Liver (tissue), 9 donors: ENCODE measurements around the gene C9orf153. TPM values are rescaled to one million over a fixed set of nuclear protein-coding genes. Genes with fewer than 3 reads are reported as not detected.

Source experiments
- DNase-seq: peaks from one replicate; pipeline ENCODE4 v3.0.0-alpha.2; 2017; ENCODE audit warnings: low spot score
- H3K27ac ChIP-seq, 2 donors: one replicate each; pipeline ENCODE4 v1.7.0; 2013; ENCODE audit warnings: inconsistent platforms in 2 of 2, low read length in 2 of 2, control low read depth in 1 of 2, low read depth in 1 of 2, mild to moderate bottlenecking in 1 of 2
- H3K27me3 ChIP-seq, 4 donors: one replicate each; pipeline versions ENCODE4 v1.6.1 to v1.7.0; 2013; ENCODE audit warnings: low read length in 3 of 4, inconsistent platforms in 1 of 4, mild to moderate bottlenecking in 1 of 4, moderate library complexity in 1 of 4; ENCODE audit not compliant: control insufficient read depth in 4 of 4, insufficient read depth in 4 of 4
- H3K36me3 ChIP-seq, 4 donors: one replicate each; pipeline versions ENCODE4 v1.6.1 to v1.7.0; 2013; ENCODE audit warnings: low read length in 3 of 4, mild to moderate bottlenecking in 3 of 4, low read depth in 1 of 4, moderate library complexity in 1 of 4; ENCODE audit not compliant: control insufficient read depth in 4 of 4, insufficient read depth in 3 of 4
- H3K4me1 ChIP-seq, 4 donors: one replicate each; pipeline versions ENCODE4 v1.6.1 to v1.7.0; 2013; ENCODE audit warnings: low read length in 3 of 4, mild to moderate bottlenecking in 3 of 4, moderate library complexity in 1 of 4; ENCODE audit not compliant: control insufficient read depth in 4 of 4, insufficient read depth in 4 of 4
- H3K4me3 ChIP-seq, 3 donors: one replicate each; pipeline versions ENCODE4 v1.6.1 to v1.7.0; 2013; ENCODE audit warnings: low read length in 3 of 3, control low read depth in 1 of 3, low read depth in 1 of 3, mild to moderate bottlenecking in 1 of 3
- H3K9ac ChIP-seq, 2 donors: one replicate each; pipeline ENCODE4 v1.7.0; 2013; ENCODE audit warnings: low read length in 2 of 2, mild to moderate bottlenecking in 2 of 2, moderate library complexity in 2 of 2, control low read depth in 1 of 2, low read depth in 1 of 2
- H3K9me3 ChIP-seq, 4 donors: one replicate each; pipeline versions ENCODE4 v1.6.1 to v1.7.0; 2013; ENCODE audit warnings: low read length in 3 of 4; ENCODE audit not compliant: control insufficient read depth in 4 of 4
- EGR1 ChIP-seq, 2 donors: IDR thresholded peaks; 2 replicates each; pipeline ENCODE4 v1.6.1; 2016 to 2018; ENCODE audit warnings: antibody characterized with exemption in 2 of 2, low read depth in 2 of 2
- FOXA1 ChIP-seq: IDR thresholded peaks from 2 replicates; pipeline ENCODE4 v1.6.1; 2016; ENCODE audit warnings: antibody characterized with exemption
- FOXA2 ChIP-seq: IDR thresholded peaks from 2 replicates; pipeline ENCODE4 v1.6.1; 2016; ENCODE audit warnings: antibody characterized with exemption
- GABPA ChIP-seq, 2 donors: IDR thresholded peaks in 1 of 2; conservative IDR thresholded peaks in 1 of 2; 2 replicates each; pipeline ENCODE4 v1.6.1; 2016; ENCODE audit warnings: antibody characterized with exemption in 2 of 2, mild to moderate bottlenecking in 1 of 2, moderate library complexity in 1 of 2
- HNF4A ChIP-seq, 2 donors: conservative IDR thresholded peaks; 2 replicates each; pipeline ENCODE4 v1.6.1; 2016; ENCODE audit warnings: antibody characterized with exemption in 2 of 2, mild to moderate bottlenecking in 2 of 2
- HNF4G ChIP-seq: IDR thresholded peaks from 2 replicates; pipeline ENCODE4 v1.6.1; 2016; ENCODE audit warnings: antibody characterized with exemption
- JUND ChIP-seq, 2 donors: IDR thresholded peaks; 2 replicates each; pipeline ENCODE4 v1.6.1; 2016; ENCODE audit warnings: antibody characterized with exemption in 2 of 2
- NR2F2 ChIP-seq: IDR thresholded peaks from 2 replicates; pipeline ENCODE4 v1.6.1; 2016; ENCODE audit warnings: antibody characterized with exemption
- RAD21 ChIP-seq, 2 donors: IDR thresholded peaks; 2 replicates each; pipeline ENCODE4 v1.6.1; 2016; ENCODE audit warnings: antibody characterized with exemption in 2 of 2, mild to moderate bottlenecking in 2 of 2
- SP1 ChIP-seq: IDR thresholded peaks from 2 replicates; pipeline ENCODE4 v1.6.1; 2018; ENCODE audit warnings: antibody characterized with exemption, mild to moderate bottlenecking
- YY1 ChIP-seq: IDR thresholded peaks from 2 replicates; pipeline ENCODE4 v1.6.1; 2016; ENCODE audit warnings: antibody characterized with exemption, mild to moderate bottlenecking
- WGBS: extraction: QIAGEN DNeasy Blood & Tissue Kit; methylation state at CpG from one replicate; pipeline ENCODE4 v1.1.7; 2013; 5-methylcytosine and 5-hydroxymethylcytosine counted together
- polyA plus RNA-seq, 2 donors: library from polyadenylated mRNA; stranded (reverse) in 1 of 2; unstranded in 1 of 2; fragments of 200-250 nt in 1 of 2; fragments of >200 nt in 1 of 2; fragmentation: Nextera tagmentation in 1 of 2; extraction: Ambion mirVana in 1 of 2; gene quantifications; one replicate each; pipeline versions ENCODE4 v1.2.1 to v1.2.3, GENCODE V29; 2013 to 2015
- total RNA-seq, 2 donors: library from RNA; depleted of rRNA; stranded (reverse); fragments of >200 nt; gene quantifications; one replicate each; pipeline ENCODE4 v1.2.3, GENCODE V29; 2014
- TF ChIP-seq, protein P1 (sequence below): IDR thresholded peaks from 2 replicates; pipeline ENCODE4 v1.6.1; 2016; ENCODE audit warnings: antibody characterized with exemption
- TF ChIP-seq, protein P2 (sequence below): fragments of 150-350 bp; IDR thresholded peaks from 2 replicates; pipeline ENCODE4 v1.5.1; 2017; ENCODE audit warnings: improper control_type of control experiment, low read depth, low read length; ENCODE audit not compliant: missing input control
- TF ChIP-seq, protein P3 (sequence below): IDR thresholded peaks from 2 replicates; pipeline ENCODE4 v1.6.1; 2016; ENCODE audit warnings: antibody characterized with exemption
- TF ChIP-seq, protein P4 (sequence below): IDR thresholded peaks from 2 replicates; pipeline ENCODE4 v1.6.1; 2016; ENCODE audit warnings: antibody characterized with exemption, mild to moderate bottlenecking
- donor health status: healthy.
- donor health status: healthy.
- donor health status: healthy.
- donor health status: healthy.
- donor health status: healthy.

Gene C9orf153
- total and polyA plus RNA-seq, 4 donors, result 0.07 to 0.67 (median 0.34) TPM

DNA sequence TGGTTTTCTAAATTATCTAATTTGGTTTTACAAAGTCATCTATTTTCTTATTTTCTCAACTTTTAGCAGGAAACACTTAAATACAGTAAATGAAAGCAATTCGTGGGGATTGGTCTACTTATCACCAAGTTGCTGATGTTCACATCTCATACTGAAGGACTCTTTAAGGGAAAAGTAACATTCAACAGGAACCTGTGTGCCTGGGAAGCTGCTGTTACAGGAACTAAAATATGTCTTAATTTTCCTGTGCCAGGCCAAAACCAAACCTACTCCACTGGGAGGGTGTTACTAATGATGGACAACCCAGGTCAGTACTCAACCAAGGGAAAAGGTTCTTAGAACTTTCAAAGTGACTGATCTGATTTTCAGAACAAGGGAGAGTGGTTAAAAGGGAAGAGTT is 17.6 kb upstream of the C9orf153 start:
- 80% methylated on average over 1 of the region's 1 CpG for WGBS
- Histone ChIP-seq H3K27ac (no peak overlapping the region), H3K4me1 (peaks cover 7 to 17% (median 14%) of the 10 kb centered on the region in 4 donors), H3K27me3 (no peaks in the 10 kb centered on the region), H3K9me3 (no peaks in the 10 kb centered on the region), H3K9ac (no peak overlapping the region), H3K36me3 (peaks cover 0 to 13% (median 10%) of the 10 kb centered on the region in 4 donors), H3K4me3 (no peak overlapping the region)
- DNase-seq, result no peak
- TF ChIP-seq HNF4G (no peak), RAD21 (IDR thresholded peaks at IDR 0.05) (no peak), EGR1 (IDR thresholded peaks at IDR 0.05; ENCODE audit: low read depth in 2 of 2) (no peak), GABPA (IDR thresholded peaks at IDR 0.05 in 1 of 2, conservative IDR thresholded peaks at IDR 0.05 in 1 of 2) (no peak), NR2F2 (no peak), HNF4A (conservative IDR thresholded peaks at IDR 0.05) (no peak), SP1 (no peak)
- TF ChIP-seq, protein P1, sequence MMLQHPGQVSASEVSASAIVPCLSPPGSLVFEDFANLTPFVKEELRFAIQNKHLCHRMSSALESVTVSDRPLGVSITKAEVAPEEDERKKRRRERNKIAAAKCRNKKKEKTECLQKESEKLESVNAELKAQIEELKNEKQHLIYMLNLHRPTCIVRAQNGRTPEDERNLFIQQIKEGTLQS, result no peak
- TF ChIP-seq, protein P2, sequence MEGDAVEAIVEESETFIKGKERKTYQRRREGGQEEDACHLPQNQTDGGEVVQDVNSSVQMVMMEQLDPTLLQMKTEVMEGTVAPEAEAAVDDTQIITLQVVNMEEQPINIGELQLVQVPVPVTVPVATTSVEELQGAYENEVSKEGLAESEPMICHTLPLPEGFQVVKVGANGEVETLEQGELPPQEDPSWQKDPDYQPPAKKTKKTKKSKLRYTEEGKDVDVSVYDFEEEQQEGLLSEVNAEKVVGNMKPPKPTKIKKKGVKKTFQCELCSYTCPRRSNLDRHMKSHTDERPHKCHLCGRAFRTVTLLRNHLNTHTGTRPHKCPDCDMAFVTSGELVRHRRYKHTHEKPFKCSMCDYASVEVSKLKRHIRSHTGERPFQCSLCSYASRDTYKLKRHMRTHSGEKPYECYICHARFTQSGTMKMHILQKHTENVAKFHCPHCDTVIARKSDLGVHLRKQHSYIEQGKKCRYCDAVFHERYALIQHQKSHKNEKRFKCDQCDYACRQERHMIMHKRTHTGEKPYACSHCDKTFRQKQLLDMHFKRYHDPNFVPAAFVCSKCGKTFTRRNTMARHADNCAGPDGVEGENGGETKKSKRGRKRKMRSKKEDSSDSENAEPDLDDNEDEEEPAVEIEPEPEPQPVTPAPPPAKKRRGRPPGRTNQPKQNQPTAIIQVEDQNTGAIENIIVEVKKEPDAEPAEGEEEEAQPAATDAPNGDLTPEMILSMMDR, result no peak

DNA sequence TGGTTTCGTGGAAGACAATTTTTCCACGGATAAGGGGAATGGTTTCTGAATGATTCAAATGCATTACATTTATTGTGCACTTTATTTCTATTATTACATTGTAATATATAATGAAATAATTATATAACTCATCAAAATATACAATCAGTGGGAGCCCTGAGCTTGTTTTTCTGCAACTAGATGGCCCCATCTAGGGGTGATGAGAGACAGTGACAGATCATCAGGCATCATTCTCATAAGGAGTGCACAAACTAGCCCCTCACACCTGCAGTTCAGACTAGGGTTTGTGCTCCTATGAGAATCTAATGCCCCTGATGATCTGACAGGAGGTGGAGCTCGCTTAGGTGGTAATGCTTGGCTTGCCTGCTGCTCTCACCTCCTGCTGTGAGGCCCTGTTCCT is 16.5 kb upstream of the C9orf153 start:
- Histone ChIP-seq H3K9ac (no peak overlapping the region), H3K4me1 (peaks cover 7 to 12% (median 10%) of the 10 kb centered on the region in 4 donors), H3K27ac (no peak overlapping the region), H3K9me3 (no peaks in the 10 kb centered on the region), H3K4me3 (no peak overlapping the region), H3K27me3 (no peaks in the 10 kb centered on the region), H3K36me3 (peaks cover 2 to 23% (median 20%) of the 10 kb centered on the region in 4 donors)
- no peak for TF ChIP-seq GABPA (IDR thresholded peaks at IDR 0.05 in 1 of 2, conservative IDR thresholded peaks at IDR 0.05 in 1 of 2)
- TF ChIP-seq RAD21 (IDR thresholded peaks at IDR 0.05), result peak in 1 of 2 donors; percentile 15
- no peak for TF ChIP-seq SP1
- no peak for TF ChIP-seq EGR1 (IDR thresholded peaks at IDR 0.05; ENCODE audit: low read depth in 2 of 2)
- no peak for DNase-seq
- WGBS, result 91% methylated on average over 3 of the region's 3 CpGs

DNA sequence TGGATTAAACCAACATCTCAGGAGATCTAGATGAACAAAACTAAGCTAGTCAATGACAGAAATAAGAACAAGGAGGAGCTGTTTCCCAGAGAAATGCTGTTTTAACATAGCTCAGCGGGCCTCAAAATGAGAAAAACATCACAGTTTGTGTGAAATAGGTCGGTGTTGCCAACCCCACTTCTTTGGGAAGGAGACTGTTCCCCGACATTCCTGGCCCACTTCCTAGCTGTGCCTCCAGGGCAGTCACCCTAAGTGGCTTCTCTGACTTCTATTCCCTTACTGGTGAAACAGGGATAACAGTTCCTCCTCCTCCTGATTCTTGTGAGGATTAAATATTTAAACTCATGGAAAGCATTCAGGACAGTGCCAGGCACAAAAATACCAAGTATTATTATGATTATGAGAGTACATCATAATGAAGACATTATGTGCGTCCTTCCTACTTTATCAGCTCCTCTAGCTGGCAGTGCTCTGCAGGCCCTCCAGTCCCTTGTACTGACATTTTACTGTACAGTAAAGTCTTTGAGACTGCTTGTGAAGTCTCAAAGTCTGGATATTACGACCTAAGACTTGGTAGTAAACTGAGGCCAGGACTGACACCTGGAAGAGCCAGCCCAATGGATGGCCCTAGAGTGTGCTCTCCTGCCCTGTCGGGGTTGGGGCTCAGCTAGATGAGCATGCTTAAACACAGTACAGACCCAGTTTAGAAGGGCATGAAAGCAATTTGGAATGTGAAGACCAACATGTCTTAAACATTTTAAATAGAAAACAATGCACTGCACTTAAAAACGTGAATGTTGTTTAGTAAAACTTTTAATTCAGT is 15.6 kb upstream of the C9orf153 start:
- no peaks in the 10 kb centered on the region for H3K9me3 ChIP-seq
- 88% methylated on average over 7 of the region's 7 CpGs for WGBS
- peaks cover 2 to 24% (median 20%) of the 10 kb centered on the region in 4 donors for H3K36me3 ChIP-seq
- H3K27ac ChIP-seq, result no peak overlapping the region
- H3K4me3 ChIP-seq, result no peak overlapping the region
- no peak overlapping the region for H3K9ac ChIP-seq
- DNase-seq, result no peak
- no peaks in the 10 kb centered on the region for H3K27me3 ChIP-seq
- H3K4me1 ChIP-seq, result peaks cover 3 to 4% (median 3%) of the 10 kb centered on the region in 4 donors
- TF ChIP-seq, protein P3, sequence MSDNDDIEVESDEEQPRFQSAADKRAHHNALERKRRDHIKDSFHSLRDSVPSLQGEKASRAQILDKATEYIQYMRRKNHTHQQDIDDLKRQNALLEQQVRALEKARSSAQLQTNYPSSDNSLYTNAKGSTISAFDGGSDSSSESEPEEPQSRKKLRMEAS, result no peak
- TF ChIP-seq, protein P4, sequence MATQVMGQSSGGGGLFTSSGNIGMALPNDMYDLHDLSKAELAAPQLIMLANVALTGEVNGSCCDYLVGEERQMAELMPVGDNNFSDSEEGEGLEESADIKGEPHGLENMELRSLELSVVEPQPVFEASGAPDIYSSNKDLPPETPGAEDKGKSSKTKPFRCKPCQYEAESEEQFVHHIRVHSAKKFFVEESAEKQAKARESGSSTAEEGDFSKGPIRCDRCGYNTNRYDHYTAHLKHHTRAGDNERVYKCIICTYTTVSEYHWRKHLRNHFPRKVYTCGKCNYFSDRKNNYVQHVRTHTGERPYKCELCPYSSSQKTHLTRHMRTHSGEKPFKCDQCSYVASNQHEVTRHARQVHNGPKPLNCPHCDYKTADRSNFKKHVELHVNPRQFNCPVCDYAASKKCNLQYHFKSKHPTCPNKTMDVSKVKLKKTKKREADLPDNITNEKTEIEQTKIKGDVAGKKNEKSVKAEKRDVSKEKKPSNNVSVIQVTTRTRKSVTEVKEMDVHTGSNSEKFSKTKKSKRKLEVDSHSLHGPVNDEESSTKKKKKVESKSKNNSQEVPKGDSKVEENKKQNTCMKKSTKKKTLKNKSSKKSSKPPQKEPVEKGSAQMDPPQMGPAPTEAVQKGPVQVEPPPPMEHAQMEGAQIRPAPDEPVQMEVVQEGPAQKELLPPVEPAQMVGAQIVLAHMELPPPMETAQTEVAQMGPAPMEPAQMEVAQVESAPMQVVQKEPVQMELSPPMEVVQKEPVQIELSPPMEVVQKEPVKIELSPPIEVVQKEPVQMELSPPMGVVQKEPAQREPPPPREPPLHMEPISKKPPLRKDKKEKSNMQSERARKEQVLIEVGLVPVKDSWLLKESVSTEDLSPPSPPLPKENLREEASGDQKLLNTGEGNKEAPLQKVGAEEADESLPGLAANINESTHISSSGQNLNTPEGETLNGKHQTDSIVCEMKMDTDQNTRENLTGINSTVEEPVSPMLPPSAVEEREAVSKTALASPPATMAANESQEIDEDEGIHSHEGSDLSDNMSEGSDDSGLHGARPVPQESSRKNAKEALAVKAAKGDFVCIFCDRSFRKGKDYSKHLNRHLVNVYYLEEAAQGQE, result no peak
- TF ChIP-seq, protein P2, result no peak
- TF ChIP-seq NR2F2, result no peak
- TF ChIP-seq EGR1 (IDR thresholded peaks at IDR 0.05; ENCODE audit: low read depth in 2 of 2), result no peak
- no peak for TF ChIP-seq FOXA1
- TF ChIP-seq YY1, result no peak
- TF ChIP-seq RAD21 (IDR thresholded peaks at IDR 0.05), result no peak
- no peak for TF ChIP-seq GABPA (IDR thresholded peaks at IDR 0.05 in 1 of 2, conservative IDR thresholded peaks at IDR 0.05 in 1 of 2)
- TF ChIP-seq JUND (IDR thresholded peaks at IDR 0.05), result no peak
- no peak for TF ChIP-seq SP1
- no peak for TF ChIP-seq FOXA2
